ENCODE data around the gene TNFRSF14. TPM values are rescaled to one million over a fixed set of nuclear protein-coding genes. Genes with fewer than 3 reads are reported as not detected.

Gene TNFRSF14
- total RNA-seq, 1 experiment from 2014 or later = 0.57 TPM

GRCh38 chr1:2518528-2518927 is 37.6 kb upstream of the TNFRSF14 start:
- H3K4me1 ChIP-seq (ENCODE audit: insufficient read depth, low read length) = no peaks in the 10 kb centered on the region
- no peaks in the 10 kb centered on the region for H3K9me3 Mint-ChIP-seq
- H3K36me3 Mint-ChIP-seq (ENCODE audit: insufficient read depth in 1 of 3, low read depth in 3 of 3) = peaks cover 31 to 52% (median 45%) of the 10 kb centered on the region in 3 experiments

More at GRCh38 chr1:2518528-2518927, 37.6 kb upstream of the TNFRSF14 start:
- Histone ChIP-seq H4K8ac (replicated peaks; ENCODE audit: insufficient read length, low read depth, low read length) (no peak overlapping the region), H3K4me2 (ENCODE audit: insufficient read depth, insufficient read length, low read length) (no peak overlapping the region), H2BK15ac (ENCODE audit: low read depth, low read length) (no peak overlapping the region), H3K56ac (ENCODE audit: insufficient read length, low read depth, low read length) (no peak overlapping the region), H2AFZ (ENCODE audit: low read length) (no peak overlapping the region), H2BK120ac (ENCODE audit: low read depth, low read length, poor library complexity, severe bottlenecking) (no peak overlapping the region), H3K27me3 (ENCODE audit: insufficient read depth, low read length) (no peaks in the 10 kb centered on the region), H3K4ac (ENCODE audit: low read depth, low read length) (no peak overlapping the region), H2BK20ac (ENCODE audit: low read depth, low read length, poor library complexity, severe bottlenecking) (no peak overlapping the region), H3K79me2 (ENCODE audit: insufficient read depth, low read length) (peaks cover 6% of the 10 kb centered on the region; the same call in 1 of the 2 replicates), H3K79me1 (ENCODE audit: insufficient read depth, low read depth, low read length, poor library complexity, severe bottlenecking) (peaks cover 3% of the 10 kb centered on the region), H3K23ac (ENCODE audit: insufficient read length, low read depth, low read length) (no peak overlapping the region), H2AK5ac (ENCODE audit: insufficient read length, low read length) (no peak overlapping the region), H2BK12ac (ENCODE audit: insufficient read length, low read depth, low read length) (no peak overlapping the region), H2BK5ac (ENCODE audit: insufficient read length, low read length) (no peak overlapping the region), H4K5ac (ENCODE audit: insufficient read length, low read depth, low read length) (no peak overlapping the region), H4K20me1 (ENCODE audit: control insufficient read depth, insufficient read depth, insufficient read length) (peaks cover 3% of the 10 kb centered on the region), H3K27ac (ENCODE audit: insufficient read length, low read depth, low read length) (no peak overlapping the region), H3K9ac (ENCODE audit: extremely low read depth, insufficient read length, low read length) (no peak overlapping the region), H3K23me2 (ENCODE audit: insufficient read length, low read depth, low read length, poor library complexity, severe bottlenecking) (no peaks in the 10 kb centered on the region), H3T11ph (ENCODE audit: low read length) (no peak overlapping the region), H4K91ac (ENCODE audit: insufficient read length, low read depth, low read length) (no peak overlapping the region), H3K18ac (ENCODE audit: insufficient read length, low read depth, low read length) (no peak overlapping the region), H3K14ac (ENCODE audit: insufficient read depth, low read length) (no peak overlapping the region), H3K9me3 (ENCODE audit: control insufficient read depth, low read depth, low read length) (no peaks in the 10 kb centered on the region)
- no CpG with 5 or more reads among the region's 26 CpGs for WGBS (ENCODE audit: extremely low coverage, insufficient read length, low lambda C conversion rate)
- Mint-ChIP-seq H3K4me1 (0 out of 4 replicates have a peak, but pooled peaks cover 0 to 3% of the 10 kb centered on the region in 2 experiments), H3K27me3 (ENCODE audit: low read depth) (no peaks in the 10 kb centered on the region), H3K4me3 (no peak overlapping the region), H3K27ac (no peak overlapping the region)
- DNase-seq = no peak
- no peak for TF ChIP-seq CTCF (conservative IDR thresholded peaks at IDR 0.05)
